NCI-H2227 treated with DMSO at 0.1 percent for 48 hours (cell line): Measurements from ENCODE around the gene ADAP1.
"Not testable (repeated sequence)": the region's sequence is repeated elsewhere in the genome, so short reads cannot be mapped to it uniquely, and the experiment has no call there.

Experiments used
- DNase-seq: peaks from one replicate; lab custom pipeline; 2025; lab: John Stamatoyannopoulos, UW

The ADAP1 gene

DNA sequence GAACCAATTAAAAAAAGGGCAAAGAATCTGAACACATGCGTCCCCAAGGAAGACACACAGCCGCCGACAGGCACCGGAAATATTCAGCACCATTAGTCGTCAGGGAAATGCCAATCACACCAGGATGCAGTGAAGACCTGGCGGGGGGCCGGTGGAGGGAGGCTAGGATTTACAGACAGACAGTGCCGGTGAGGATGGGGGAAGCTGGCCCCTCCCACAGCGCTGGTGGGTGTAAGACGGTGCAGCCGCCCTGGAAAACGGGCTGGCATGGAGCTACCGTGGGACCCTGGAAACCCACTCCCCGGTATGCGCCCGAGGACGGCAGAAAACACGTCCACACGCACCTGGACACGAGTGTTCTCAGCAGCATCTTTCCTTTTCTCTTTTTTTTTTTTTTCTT is 4.8 kb upstream of the ADAP1 start:
- no peak for DNase-seq

GRCh38 chr7:958221-959200 is 4.0 kb upstream of the ADAP1 start:
- no peak for DNase-seq

- DNase-seq, result no peak
Observed at GRCh38 chr7:957418-958220, 3.1 kb upstream of the ADAP1 start.

GRCh38 chr7:956031-956430 is 1.6 kb upstream of the ADAP1 start:
- DNase-seq, result no peak

GRCh38 chr7:953547-954327 is 743 bp downstream of the ADAP1 start:
- DNase-seq, result no peak

GRCh38 chr7:952548-953441 is 1.7 kb downstream of the ADAP1 start:
- no peak for DNase-seq

- DNase-seq, result no peak
Observed at GRCh38 chr7:951881-952547, 2.5 kb downstream of the ADAP1 start.

- no peak for DNase-seq
Observed at GRCh38 chr7:949021-949934, 5.2 kb downstream of the ADAP1 start.

DNA sequence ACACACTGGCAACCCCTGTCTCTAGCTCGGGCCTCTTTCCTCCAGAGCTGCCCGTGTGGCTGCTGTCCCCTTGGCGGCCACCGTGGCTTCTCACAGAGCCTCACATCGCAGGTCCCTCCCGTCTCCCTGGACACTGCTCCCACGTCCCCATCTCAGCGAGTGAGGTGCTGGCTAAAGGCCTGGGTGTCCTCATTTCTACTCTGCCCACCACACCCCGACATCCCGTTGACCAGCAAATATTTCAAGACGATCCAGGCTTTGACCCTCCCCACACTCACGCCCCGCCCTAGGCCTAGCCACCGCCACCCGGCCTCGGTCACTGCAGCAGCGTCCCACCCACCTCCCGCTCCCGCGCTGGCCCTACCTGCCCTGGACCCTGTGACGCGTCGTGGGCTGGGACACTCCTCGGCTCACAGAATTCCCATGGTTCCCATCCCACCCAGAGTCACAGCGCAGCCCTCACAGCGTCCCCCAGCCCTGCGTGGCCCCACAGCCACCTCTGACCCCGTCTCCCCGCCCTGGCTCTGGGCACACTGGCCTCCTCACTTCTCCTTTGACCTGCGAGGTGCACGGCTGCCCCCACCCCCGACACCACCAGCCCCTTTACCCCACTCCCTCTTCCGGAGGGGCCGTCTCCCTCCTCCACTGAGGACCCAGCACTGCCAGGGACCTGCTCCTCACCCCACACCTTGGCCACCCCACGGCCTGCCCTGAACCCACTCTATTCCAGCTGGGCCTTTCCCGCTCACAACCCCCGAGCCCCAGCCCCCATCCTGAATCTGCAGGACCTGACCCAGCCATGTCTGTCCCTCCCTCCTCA is 6.9 kb downstream of the ADAP1 start:
- no peak for DNase-seq

- no peak for DNase-seq
Observed at GRCh38 chr7:946256-946996, 8.1 kb downstream of the ADAP1 start.

DNA sequence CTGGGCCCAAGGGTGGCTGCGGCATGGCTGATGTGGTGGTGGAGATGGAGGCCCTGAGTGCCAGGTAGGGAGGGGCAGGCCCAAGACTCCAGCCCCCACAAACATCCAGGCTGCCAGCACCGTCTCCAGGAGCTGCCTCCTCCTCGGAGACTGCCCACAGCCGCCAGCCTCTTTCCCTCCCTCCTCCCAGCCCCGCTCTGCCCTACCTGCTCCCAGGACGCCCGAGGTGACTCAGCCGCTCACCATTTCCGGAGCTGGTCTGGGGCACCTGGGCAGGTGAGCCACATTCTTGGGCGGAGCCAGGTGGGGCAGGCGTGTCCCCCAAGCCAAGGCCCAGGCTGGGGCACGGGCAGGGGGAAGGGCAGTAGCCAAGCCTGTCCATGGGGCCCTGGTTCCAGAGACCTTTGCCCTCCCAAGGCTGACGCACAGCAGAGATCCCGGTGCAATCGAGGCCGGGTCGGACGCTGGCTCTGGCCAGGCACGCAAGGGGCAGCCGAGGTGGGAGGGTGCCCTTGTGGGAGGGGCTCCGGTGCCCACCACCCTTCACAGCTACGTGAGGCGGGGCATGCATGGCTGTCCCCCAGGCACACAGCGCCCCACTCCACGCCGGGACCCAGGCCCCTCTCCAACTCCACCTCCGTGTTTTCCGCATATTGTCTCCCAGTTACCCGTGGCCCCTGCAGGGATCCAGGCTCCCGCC is 8.8 kb downstream of the ADAP1 start:
- DNase-seq, result no peak

GRCh38 chr7:945147-945555 is 9.3 kb downstream of the ADAP1 start:
- no peak for DNase-seq

- no peak for DNase-seq
Observed at GRCh38 chr7:944744-945143, 9.7 kb downstream of the ADAP1 start.

GRCh38 chr7:943793-944192 is 10.7 kb downstream of the ADAP1 start:
- DNase-seq, result not testable (repeated sequence)

GRCh38 chr7:940599-941408 is 13.7 kb downstream of the ADAP1 start:
- no peak for DNase-seq

DNA sequence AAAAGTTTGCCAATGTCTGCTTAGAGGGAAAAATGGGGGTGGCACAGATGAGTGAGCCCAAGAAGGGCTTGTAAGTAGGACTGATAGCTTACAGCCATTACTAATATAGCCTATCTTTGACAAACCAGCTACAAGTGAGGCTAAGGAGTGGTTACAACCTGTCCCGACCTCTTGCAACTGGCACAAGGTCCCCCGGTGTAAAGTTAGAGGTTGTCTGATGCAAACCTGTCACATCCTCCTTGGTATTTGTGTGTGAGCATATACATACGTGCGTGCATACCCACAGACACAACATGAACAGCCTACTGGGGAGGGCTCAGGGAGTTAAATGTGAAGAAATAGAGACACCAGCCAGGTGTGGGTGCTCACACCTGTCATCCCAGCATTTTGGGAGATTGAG is 14.6 kb downstream of the ADAP1 start:
- DNase-seq, result no peak
